Pulmonary artery endothelial cell (primary cell): Measurements from ENCODE around the gene SOX5. TPM values are rescaled to one million over a fixed set of nuclear protein-coding genes. Genes with fewer than 3 reads are reported as not detected.
"Not testable (repeated sequence)": the region's sequence is repeated elsewhere in the genome, so short reads cannot be mapped to it uniquely, and the experiment has no call there.

Source experiments
- DNase-seq: peaks from one replicate; pipeline ENCODE4 v3.0.0-alpha.2; 2011; ENCODE audit warnings: low read depth, low spot score
- total RNA-seq: library from RNA; depleted of rRNA; stranded (reverse); fragments of >200 nt; gene quantifications from 2 replicates; pipeline ENCODE4 v1.2.3, GENCODE V29; 2014

The SOX5 gene
- total RNA-seq, 1 donor from 2014 or later: 1.1 TPM

- no peak for DNase-seq
Measured at GRCh38 chr12:23843958-23844357, 105.5 kb downstream of the SOX5 start.

- DNase-seq: no peak
Measured at GRCh38 chr12:23834076-23834475, 115.4 kb downstream of the SOX5 start.

- DNase-seq: no peak
Measured at GRCh38 chr12:23831739-23832138, 117.7 kb downstream of the SOX5 start.

GRCh38 chr12:23830210-23830609, 119.3 kb downstream of the SOX5 start:
- no peak for DNase-seq

GRCh38 chr12:23827353-23827752, 122.1 kb downstream of the SOX5 start:
- no peak for DNase-seq

GRCh38 chr12:23825124-23825523, 124.3 kb downstream of the SOX5 start:
- not testable (repeated sequence) for DNase-seq

GRCh38 chr12:23824358-23824757, 125.1 kb downstream of the SOX5 start:
- DNase-seq: no peak

- DNase-seq: not testable (repeated sequence)
Measured at GRCh38 chr12:23822883-23823282, 126.6 kb downstream of the SOX5 start.

- no peak for DNase-seq
Measured at GRCh38 chr12:23817345-23817744, 132.1 kb downstream of the SOX5 start.

- no peak for DNase-seq
Measured at GRCh38 chr12:23816394-23816851, 133.0 kb downstream of the SOX5 start.

GRCh38 chr12:23815810-23816209, 133.7 kb downstream of the SOX5 start:
- DNase-seq: no peak

- DNase-seq: no peak
Measured at GRCh38 chr12:23813206-23813605, 136.3 kb downstream of the SOX5 start.

GRCh38 chr12:23810329-23810902, 139.1 kb downstream of the SOX5 start:
- no peak for DNase-seq

GRCh38 chr12:23803540-23803939, 145.9 kb downstream of the SOX5 start:
- DNase-seq: no peak

- no peak for DNase-seq
Measured at GRCh38 chr12:23795494-23795893, 154.0 kb downstream of the SOX5 start.

- no peak for DNase-seq
Measured at GRCh38 chr12:23781118-23781517, 168.4 kb downstream of the SOX5 start.

- DNase-seq: no peak
Measured at GRCh38 chr12:23775208-23775607, 174.3 kb downstream of the SOX5 start.

- no peak for DNase-seq
Measured at GRCh38 chr12:23771240-23771949, 178.1 kb downstream of the SOX5 start.

- no peak for DNase-seq
Measured at GRCh38 chr12:23770202-23770938, 179.1 kb downstream of the SOX5 start.

- no peak for DNase-seq
Measured at GRCh38 chr12:23767834-23768233, 181.6 kb downstream of the SOX5 start.

- DNase-seq: no peak
Measured at GRCh38 chr12:23763724-23764123, 185.7 kb downstream of the SOX5 start.

- DNase-seq: no peak
Measured at GRCh38 chr12:23760495-23760894, 189.0 kb downstream of the SOX5 start.
